ENCODE results near the gene MYOCD.
A peak's percentile ranks its signal among the peaks of the same experiment; 100 is the strongest.

Gene MYOCD

DNA sequence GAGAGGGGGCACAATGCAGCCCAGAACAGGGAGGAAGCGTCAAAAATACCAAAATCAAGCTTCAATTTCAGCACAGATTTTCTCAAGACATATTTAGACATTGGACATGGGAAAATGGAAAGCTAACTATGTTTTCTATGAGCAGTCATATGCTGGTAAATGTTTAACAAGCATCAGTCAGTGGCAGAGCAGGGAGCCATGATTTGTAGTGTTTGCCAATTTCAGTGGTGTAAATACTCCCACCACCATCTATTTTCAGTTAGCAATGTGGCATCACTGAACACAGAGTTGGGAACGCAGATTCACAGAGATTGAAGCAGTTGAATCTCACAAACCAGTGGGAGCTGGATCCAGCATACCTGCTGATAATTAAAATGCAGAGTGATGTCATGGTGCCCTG, 24.6 kb upstream of the MYOCD start:
- no peak for DNase-seq (ENCODE audit: low read depth)

DNA sequence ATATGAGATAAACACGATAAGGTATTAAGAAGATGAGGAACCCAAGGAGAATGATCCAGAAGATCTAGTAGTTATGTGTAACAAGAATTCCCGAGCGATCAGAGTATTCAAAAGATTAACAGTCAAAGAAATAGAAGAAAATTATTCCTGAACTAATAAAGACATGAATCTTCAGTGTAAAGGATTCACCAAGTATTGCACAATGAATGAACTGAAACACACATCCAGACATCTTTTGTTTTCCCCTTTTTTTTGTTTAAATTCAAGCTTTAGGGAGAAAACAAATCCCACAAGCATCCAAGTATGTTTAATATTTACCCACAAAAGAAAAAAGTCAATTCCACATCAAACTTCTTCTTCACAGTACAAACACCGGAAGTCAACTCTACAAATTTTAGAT, 23.7 kb upstream of the MYOCD start:
- DNase-seq (ENCODE audit: low read depth), result no peak

DNA sequence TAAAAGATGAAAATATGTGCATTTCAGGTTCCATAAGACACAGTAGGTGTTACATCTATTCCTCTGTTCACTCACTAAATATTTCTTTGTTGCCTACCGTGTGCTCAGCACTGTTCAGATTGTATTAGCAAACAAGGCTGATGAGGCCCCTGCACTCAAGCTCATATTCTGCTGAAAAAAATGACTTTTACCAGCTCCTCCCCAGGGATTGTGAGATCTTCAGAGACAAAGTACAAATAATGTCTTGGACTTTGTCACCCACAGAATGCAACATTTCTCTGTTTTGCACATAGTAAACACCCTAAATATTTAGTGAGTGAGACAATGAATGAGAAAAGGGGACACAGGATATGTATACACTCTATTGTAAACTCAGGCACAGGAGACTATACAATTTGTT, 21.9 kb upstream of the MYOCD start:
- no peak for DNase-seq (ENCODE audit: low read depth)

DNA sequence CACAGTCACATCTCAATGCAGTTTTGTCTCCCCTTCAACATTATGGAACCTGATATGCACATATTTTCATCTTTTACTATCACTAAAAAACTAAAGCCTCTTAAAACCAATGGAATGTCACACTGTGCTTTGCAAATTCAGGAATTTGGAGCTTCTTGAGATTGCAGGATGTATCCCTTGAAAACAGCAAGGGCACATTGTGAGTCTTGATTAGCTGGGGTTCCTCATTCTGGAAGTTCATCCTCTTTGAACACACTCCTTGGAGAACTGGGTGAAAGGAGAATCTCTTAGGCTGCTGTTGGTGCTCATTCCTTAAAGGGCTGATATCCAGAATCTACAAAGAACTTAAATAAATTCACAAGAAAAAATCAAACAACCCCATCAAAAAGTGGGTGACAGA, 21.1 kb upstream of the MYOCD start:
- DNase-seq (ENCODE audit: low read depth), result no peak

DNA sequence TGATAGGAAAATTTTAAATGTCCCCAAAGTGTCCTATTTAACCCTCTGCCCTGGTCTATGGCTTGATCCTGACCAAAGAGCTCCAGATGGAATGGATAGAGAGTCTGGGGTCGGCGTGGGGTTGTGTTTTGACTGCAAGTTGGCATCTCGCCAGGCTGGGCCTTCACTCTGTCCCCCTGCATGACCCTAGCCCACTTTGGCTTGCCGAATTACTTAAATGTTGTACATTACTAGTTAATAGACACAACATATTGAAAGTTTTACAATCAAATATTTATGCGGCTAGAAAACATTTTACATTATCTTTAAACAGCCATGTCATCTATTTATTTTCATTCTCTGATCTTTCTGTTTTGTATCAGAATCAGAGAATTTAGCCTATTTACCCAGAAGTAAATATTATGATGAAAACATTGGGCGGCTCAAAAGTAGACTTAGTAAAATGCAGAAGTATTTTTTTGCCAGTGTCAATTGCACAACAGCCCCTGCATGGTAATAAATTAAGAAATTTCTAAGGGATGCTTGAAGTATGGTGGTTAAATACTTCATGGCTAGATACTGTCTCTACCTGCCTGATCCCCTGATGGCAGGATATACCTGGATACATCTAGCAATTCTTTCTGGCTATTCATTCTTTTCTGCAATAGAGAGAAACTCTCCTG, 18.8 kb upstream of the MYOCD start:
- no peak for DNase-seq (ENCODE audit: low read depth)

DNA sequence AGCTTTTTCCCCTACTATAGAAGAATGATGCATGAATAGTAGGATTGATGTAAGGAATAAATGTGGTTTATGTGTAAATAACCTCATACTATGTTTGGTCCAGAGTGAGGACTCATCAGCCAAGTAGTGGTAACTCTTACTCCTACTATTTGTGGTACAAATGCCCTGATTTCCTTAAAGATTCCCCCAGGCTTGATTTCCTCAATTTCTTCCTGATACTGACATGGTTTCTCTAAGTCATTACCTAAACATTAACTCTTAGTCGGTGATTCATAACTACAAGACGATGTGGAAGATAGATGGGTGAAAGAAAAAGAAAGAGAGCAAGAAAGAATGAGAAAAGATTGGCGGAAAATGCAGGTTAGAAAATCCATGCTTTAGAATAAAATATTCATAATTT, 17.2 kb upstream of the MYOCD start:
- no peak for DNase-seq (ENCODE audit: low read depth)

DNA sequence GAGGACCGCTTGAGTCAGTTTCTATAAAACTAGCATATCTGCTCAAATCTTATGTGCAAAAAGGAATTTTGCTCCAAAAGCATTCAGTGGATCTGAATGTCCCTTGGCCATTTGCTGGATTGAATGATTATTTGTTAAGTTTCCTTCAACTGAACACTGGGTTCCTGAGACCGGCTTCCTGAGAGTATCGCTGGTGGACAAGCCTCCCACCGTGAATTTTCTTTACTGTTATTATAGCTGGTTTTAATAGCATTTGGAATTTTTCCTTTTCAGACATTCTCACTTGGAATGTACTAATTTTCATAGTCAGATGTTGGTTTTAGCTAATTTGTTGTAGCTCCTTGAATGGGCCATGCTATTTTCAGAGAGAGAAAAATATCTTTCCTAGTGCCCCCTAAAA, 9.8 kb upstream of the MYOCD start:
- no peak for DNase-seq (ENCODE audit: low read depth)

DNA sequence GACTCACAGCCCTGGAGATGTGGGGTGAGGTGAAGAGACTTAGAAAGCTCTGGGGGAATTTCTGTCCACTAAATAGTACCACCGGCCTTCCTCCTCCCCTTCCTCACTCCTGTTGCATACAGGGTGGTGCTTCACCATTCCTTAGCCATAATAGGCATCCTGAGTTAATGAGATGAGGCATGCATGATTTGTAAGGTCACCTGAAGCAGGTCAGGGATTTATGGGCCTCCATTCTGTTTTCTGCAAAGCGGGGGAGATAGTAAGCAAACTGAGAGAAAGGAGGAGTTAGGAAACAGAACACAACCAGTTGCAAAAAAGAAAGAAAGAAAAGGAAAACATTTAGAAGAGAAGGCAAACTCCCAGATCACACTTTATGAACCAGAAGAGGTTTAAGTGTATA, 9.3 kb upstream of the MYOCD start:
- DNase-seq (ENCODE audit: low read depth), result no peak

DNA sequence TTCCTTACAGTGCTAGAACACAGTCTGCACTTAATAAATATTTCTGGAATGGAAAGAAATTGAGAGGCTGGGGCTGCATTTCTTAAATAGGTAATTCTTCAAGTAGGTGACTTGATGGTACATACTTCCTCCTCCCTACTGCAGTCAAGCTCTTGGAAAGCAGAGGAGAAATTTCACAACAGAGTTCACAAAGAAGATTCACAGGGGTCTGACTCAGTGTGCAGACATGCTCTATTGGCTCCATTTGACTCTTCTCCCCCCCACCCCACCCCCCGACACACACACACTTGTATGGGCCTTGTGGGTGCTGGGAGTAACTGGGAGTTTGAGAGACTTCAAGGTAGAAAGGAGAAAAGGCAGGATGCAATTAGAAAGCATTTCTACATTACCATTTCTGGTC, 6.2 kb upstream of the MYOCD start:
- DNase-seq (ENCODE audit: low read depth), result no peak

DNA sequence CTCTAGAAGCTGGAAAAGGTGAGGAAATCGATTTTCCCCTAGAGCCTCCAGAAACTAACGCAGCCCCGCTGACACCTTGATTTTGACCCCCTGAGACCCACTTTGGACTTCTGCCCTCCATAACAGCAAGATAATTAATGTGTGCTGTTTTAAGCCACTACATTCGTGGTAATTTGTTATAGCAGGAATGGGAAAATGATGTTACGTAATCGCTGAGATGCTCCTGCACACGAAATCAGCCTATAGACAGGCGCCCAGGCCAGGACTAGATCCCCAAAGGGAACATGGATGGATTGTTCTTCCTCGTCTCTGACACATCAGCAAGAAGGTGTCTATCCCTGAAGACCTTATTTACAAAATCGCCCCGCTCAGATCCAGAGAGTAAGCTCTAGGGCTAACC, 1.4 kb upstream of the MYOCD start:
- DNase-seq (ENCODE audit: low read depth), result no peak

DNA sequence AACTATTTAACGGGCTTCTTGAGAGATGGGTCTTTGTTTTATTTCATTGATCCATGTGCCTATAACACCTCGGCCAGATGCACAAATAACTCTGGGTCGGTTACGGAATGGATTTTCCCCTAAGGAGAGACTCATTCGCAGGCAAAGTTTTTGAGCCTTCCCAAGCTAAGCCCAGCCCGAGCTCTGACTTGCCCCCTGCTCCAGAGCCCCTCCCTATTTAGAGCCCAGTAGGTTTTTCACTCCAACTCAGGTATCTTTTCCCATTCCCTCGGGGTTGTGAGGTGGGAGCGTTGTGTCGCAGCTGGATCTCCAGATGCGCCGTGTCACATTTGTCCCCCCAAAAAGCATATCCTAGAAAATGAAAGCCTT, 812 bp upstream of the MYOCD start:
- DNase-seq (ENCODE audit: low read depth), result no peak

DNA sequence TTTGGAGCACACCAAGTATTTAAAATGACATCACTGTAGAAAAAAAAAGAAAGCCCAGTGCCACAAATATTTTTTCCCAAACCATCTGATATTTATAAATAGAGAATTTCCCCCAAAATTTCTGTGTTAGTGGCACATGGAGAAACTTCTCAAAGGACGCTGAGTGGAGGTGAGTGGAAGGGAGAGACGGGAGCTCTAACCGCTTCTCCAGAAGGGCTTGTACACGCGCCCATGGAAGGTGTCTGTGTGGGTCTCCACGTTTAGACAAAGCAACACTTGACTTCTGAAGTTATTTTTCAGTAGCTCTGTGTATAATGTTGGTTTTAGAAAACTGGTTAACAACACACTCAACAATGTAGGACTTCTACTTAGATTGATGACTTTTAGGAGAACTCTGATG, 1.0 kb downstream of the MYOCD start:
- DNase-seq (ENCODE audit: low read depth), result no peak

DNA sequence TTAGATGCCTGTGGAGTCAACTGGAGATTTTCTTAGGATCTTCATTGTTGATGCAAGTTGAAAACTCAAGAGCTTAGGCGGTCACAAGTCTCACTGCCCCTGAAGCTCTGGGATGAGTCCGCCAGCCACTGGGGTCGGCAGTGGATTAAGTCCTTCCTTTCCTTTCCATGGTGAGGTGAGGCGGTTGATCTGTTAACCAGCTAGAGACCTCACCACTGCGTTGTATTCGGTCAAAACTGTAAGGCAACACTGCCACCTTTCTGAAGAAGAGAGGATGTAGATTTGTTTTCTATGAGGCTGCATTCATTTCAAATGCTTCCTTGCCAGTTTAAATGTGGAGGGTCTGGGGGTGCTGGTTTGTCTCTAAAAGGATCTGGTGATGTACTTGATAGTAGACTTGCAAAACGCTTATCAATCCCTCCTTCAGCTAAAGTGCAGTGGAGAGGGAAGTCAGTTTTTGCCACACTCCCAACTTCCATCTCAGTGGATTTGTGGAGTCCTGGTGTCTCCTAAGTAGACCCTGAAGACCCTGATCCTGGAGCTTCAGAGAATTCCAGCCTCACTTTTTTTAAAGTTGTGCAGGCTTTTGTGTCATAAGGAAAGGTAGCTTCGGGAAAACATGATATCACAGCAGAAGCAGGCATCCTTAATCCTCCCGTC, 1.7 kb downstream of the MYOCD start:
- peak; percentile 45 for DNase-seq (ENCODE audit: low read depth)

DNA sequence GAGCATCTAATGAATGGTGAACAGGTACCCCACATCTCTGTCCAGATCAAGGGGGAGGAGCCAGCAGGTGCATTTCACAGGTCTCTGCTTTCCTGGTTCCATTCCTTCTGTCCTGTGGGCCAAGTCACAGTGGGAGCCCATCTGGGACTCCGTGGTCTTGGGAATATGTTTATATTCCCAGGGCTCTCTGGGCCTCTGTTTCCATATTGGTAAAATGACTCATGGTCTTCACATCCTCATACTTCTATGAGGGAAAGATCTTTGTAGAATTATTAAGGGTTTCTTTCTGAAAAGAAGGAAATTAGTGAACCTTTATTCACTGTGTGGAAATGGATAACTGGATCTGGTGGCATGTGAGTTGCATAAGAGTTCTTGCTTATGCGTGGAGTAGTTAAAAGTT, 6.2 kb downstream of the MYOCD start:
- no peak for DNase-seq (ENCODE audit: low read depth)

DNA sequence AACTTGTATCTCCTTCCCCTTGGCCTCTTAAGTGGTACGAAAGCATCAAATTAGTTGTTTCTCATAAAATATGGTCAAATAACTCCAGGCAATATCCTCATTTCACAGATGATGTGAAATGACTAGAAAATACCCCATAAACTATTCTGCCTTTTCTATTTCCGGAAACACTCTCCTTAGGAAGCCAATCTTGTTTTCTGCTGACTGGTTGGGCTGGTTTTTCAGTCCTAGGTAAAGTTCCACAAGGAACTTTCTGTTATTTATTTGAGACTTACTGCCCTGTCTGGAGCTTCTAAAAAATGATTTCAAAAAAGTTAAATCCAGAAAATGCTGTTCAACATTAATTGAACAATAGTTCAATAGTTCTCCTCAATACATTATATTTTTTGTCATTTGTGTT, 7.3 kb downstream of the MYOCD start:
- DNase-seq (ENCODE audit: low read depth), result no peak

DNA sequence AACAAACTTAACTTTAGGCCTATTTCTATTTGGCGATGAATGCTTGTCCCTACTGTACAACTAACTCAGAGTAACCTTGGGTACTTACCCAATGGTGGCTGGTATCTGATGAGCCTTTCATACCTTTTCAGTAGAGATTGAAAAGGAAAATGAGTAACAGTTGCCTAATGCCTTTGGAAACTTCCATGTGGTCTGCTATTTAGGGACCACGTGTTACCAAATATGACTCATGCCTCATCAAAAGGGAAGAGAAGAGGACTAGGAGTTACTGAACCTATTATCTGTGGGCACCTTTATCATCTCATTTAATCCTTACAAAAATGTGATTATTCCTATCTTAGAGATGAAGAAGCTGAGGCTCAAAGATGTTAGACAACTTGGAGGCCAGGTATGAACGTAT, 8.1 kb downstream of the MYOCD start:
- no peak for DNase-seq (ENCODE audit: low read depth)

DNA sequence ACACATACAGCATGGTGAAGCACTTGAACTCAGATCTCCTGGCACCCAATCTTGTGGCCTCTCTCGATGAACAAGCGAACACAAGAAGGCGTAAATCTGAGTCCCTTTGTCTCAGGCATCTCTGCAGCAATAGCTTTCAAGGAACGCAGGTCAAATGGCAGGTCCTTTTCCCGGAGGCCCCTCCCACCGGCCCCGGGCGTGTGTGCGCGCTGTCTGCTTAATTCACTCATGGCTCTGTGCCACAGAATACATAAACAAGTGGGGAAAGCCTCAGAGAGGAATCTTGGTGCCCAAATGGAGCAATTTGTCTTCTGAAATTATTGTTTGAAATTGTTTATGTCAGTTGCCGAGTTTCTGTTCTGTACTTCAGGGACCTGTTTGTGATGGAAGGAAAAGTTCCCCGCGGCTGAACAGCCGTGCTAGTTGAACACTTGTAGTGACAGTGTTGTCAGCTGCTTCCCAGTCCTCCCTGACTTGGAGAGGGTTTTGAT, 14.8 kb downstream of the MYOCD start:
- DNase-seq (ENCODE audit: low read depth), result no peak

DNA sequence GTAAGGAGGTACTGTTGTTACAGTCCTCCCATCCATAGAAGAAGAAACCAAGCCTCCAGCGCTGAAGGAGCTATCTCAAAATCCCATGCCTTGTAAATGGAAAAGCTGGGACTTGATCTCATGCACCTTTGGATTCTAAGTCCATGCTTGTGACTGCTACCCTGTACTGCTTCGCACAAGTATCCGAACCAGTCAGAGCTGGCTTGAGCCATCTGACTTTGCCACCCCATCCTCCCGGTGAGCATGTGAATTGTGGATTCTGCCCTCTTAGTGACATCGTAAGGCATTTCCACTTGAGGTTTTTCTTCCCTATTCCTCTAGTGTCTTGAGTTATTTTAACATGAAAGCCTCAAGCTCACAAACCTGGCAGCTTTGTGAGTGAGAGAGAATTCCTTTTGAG, 15.3 kb downstream of the MYOCD start:
- no peak for DNase-seq (ENCODE audit: low read depth)

DNA sequence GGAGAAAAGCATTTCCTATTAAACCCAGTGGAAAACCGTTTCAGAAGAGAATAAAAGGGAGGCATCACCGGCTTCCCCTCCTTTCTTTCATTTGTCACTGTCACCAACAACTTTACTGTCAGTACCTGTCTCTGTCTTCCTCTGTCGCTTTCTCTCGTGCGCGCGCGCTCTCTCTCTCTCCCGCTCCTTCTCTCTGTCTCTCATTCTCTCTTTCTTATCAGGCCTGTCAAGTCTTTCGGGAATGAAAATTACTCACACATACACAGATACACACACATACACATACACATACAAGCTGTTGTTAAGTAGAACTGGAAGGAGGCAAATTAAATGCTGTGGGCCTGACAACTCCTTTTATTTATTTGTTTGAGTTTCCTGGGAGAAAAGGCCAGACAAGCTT, 17.6 kb downstream of the MYOCD start:
- DNase-seq (ENCODE audit: low read depth), result no peak

DNA sequence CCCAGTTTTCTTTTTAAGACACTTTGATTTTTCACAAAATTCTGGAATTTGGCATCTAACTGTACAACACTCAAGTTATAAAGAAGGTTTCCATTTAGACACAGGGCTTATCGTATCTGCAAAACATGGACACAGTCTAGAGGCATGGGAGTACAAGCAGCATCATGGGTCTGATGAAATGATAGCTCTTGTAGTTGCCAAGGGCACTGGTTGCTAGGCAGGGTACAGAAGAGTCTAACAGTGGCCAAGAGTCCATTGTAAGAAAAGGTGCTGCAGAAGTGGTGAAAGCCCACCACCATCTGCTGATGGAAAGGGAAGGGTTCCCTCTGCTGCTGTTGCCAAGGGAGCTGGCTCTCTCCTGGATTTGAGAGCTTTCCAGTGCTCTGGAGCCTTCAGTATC, 20.8 kb downstream of the MYOCD start:
- DNase-seq (ENCODE audit: low read depth), result no peak

DNA sequence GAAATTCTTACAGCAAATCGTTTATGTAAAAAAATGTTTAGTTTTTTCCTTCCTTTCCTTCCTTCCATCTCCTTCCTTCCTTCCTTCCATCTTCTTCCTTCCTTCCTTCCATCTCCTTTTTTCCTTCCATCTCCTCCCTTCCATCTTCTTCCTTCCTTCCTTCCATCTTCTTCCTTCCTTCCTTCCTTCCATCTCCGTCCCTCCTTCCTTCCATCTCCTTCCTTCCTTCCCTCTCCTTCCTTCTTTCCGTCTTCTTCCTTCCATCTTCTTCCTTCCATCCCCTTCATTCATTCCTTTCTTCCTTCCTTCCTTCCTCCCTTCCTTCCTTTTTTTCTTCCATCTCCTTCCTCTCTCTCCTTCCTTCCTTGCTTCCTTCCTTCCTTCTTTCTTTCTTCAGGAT, 22.7 kb downstream of the MYOCD start:
- no peak for DNase-seq (ENCODE audit: low read depth)

DNA sequence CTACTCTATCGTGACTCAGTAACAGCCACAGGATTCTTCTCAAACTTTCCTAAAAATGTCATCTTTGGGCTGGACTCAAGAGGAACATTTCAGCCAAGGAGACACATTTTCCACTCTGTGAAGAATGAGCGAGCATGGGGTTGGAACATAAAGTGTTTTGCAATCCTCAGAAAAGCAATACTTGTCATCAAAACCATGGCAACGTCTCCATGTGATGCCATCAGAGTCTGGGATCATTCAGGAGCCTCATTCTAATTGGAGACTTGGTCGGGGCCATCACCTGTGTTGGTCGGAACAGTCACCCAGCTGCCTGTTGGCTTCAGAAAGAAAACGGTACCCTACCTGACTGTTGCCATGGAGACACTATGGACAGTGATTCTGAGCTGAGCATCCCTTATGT, 25.5 kb downstream of the MYOCD start:
- peak; percentile 88 for DNase-seq (ENCODE audit: low read depth)

DNA sequence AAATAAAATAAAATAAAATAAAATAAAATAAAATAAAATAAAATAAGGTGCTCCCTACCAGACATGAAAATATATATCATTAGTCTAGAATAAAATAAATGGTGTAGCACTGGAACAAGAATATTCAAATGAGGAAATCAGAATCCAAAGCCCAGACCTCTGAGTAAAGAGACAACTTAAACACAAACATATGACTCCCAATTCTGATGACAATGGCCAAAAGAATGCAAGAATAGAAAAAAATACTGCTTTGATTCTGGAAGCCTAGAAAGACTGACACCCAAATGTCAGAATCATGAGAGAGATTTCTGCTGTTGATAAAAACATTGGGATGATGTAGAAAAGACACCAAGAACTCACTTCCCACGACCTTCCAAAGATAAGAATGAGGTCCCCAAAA, 27.9 kb downstream of the MYOCD start:
- peak; percentile 37 for DNase-seq (ENCODE audit: low read depth)

DNA sequence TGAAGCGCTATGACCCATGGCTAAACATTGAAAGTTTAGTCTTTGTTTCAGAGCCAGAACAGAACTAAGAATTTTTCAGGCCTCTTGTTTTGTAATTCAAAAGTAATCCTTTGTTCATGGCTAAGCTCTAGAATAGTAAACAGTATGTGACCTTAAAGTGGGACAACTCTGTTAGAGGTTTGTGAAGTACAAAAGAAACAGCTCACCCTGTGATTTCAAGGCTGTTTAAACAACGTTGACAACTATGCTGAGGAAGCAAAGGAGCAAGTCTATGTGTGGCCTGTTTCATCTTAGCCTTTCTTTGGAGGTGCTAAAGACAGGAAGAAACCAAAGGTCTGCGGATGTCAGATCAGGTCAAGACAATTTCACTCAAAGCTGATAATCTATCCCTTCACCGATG, 40.4 kb downstream of the MYOCD start:
- DNase-seq (ENCODE audit: low read depth), result no peak
